Effector memory CD8-positive, alpha-beta T cell (primary cell): ENCODE measurements around the gene ANXA6.
A peak's percentile ranks its signal among the peaks of the same experiment; 100 is the strongest.

Source experiments
- ATAC-seq: fragments of 150-1000 bp; cut with Tn5 transposase; replicated peaks from 2 replicates; pipeline ENCODE4 v1.10.0; 2021; ENCODE audit warnings: mild to moderate bottlenecking, moderate library complexity
- DNase-seq, 3 experiments: peaks; one replicate each; pipeline ENCODE4 v3.0.0; 2021
- H3K27ac Mint-ChIP-seq, 2 donors: one replicate each; pipeline ENCODE4 v1.8.0; 2022; ENCODE audit warnings: mild to moderate bottlenecking in 2 of 2, mixed read lengths in 2 of 2, moderate library complexity in 2 of 2
- H3K27me3 Mint-ChIP-seq, 2 donors: one replicate each; pipeline ENCODE4 v1.8.0; 2022; ENCODE audit warnings: mixed read lengths in 2 of 2
- H3K36me3 Mint-ChIP-seq: one replicate; pipeline ENCODE4 v1.8.0; 2022; ENCODE audit warnings: mild to moderate bottlenecking, moderate library complexity, mixed read lengths; ENCODE audit not compliant: insufficient read depth
- H3K4me1 Mint-ChIP-seq, 2 donors: one replicate each; pipeline ENCODE4 v1.8.0; 2022; ENCODE audit warnings: low read depth in 2 of 2, mixed read lengths in 2 of 2
- H3K4me3 Mint-ChIP-seq, 2 donors: one replicate each; pipeline ENCODE4 v1.8.0; 2022; ENCODE audit warnings: mild to moderate bottlenecking in 2 of 2, mixed read lengths in 2 of 2, moderate library complexity in 2 of 2
- H3K9me3 Mint-ChIP-seq, 2 donors: one replicate each; pipeline ENCODE4 v1.8.0; 2022; ENCODE audit warnings: mixed read lengths in 2 of 2

ANXA6 gene

GRCh38 chr5:151126199-151126645, 31.4 kb downstream of the ANXA6 start:
- H3K27me3 Mint-ChIP-seq, result no peaks in the 10 kb centered on the region
- H3K4me1 Mint-ChIP-seq, result peaks cover 22 to 24% of the 10 kb centered on the region in 2 donors
- DNase-seq, result peak; percentile 57 to 62 (median 59)
- H3K36me3 Mint-ChIP-seq, result peaks cover 91% of the 10 kb centered on the region
- no peak overlapping the region for H3K4me3 Mint-ChIP-seq
- ATAC-seq, result peak; percentile 67
- H3K27ac Mint-ChIP-seq, result peak overlapping the region; percentile 18 to 65
- H3K9me3 Mint-ChIP-seq, result no peaks in the 10 kb centered on the region

GRCh38 chr5:151125421-151125820, 32.2 kb downstream of the ANXA6 start:
- peak; percentile 37 for ATAC-seq

GRCh38 chr5:151123897-151124751, 33.5 kb downstream of the ANXA6 start:
- ATAC-seq (peak; percentile 52), DNase-seq (no peak)
- peaks cover 93% of the 10 kb centered on the region for H3K36me3 Mint-ChIP-seq
- no peaks in the 10 kb centered on the region for H3K27me3 Mint-ChIP-seq
- peak overlapping the region; percentile 82 to 87 for H3K27ac Mint-ChIP-seq
- no peaks in the 10 kb centered on the region for H3K9me3 Mint-ChIP-seq
- peak overlapping the region in 1 of 2 donors; percentile 39 for H3K4me3 Mint-ChIP-seq
- H3K4me1 Mint-ChIP-seq, result peaks cover 22 to 26% of the 10 kb centered on the region in 2 donors

More at GRCh38 chr5:151125421-151125820, 32.2 kb downstream of the ANXA6 start:
- no peak for DNase-seq
- peaks cover 22 to 24% of the 10 kb centered on the region in 2 donors for H3K4me1 Mint-ChIP-seq
- H3K9me3 Mint-ChIP-seq, result no peaks in the 10 kb centered on the region
- no peaks in the 10 kb centered on the region for H3K27me3 Mint-ChIP-seq
- no peak overlapping the region for H3K4me3 Mint-ChIP-seq
- H3K36me3 Mint-ChIP-seq, result peaks cover 91% of the 10 kb centered on the region
- H3K27ac Mint-ChIP-seq, result peak overlapping the region; percentile 65 to 87

- ATAC-seq (no peak), DNase-seq (no peak)
- Mint-ChIP-seq H3K36me3 (peaks cover 93% of the 10 kb centered on the region), H3K4me1 (peaks cover 20 to 24% of the 10 kb centered on the region in 2 donors), H3K4me3 (no peak overlapping the region), H3K9me3 (no peaks in the 10 kb centered on the region), H3K27ac (peak overlapping the region in 1 of 2 donors; percentile 87), H3K27me3 (no peaks in the 10 kb centered on the region)
Observed at GRCh38 chr5:151122828-151123227, 34.8 kb downstream of the ANXA6 start.

- DNase-seq, result no peak
- H3K36me3 Mint-ChIP-seq, result peaks cover 93% of the 10 kb centered on the region
- H3K27me3 Mint-ChIP-seq, result no peaks in the 10 kb centered on the region
- no peak overlapping the region for H3K4me3 Mint-ChIP-seq
- ATAC-seq, result no peak
- H3K4me1 Mint-ChIP-seq, result peaks cover 21 to 23% of the 10 kb centered on the region in 2 donors
- H3K9me3 Mint-ChIP-seq, result no peaks in the 10 kb centered on the region
- peak overlapping the region; percentile 87 to 91 for H3K27ac Mint-ChIP-seq
Observed at GRCh38 chr5:151121665-151122064, 35.9 kb downstream of the ANXA6 start.

GRCh38 chr5:151121095-151121494, 36.5 kb downstream of the ANXA6 start:
- ATAC-seq, result no peak
- no peak for DNase-seq
- no peaks in the 10 kb centered on the region for H3K9me3 Mint-ChIP-seq
- H3K27ac Mint-ChIP-seq, result peak overlapping the region; percentile 66 to 82
- peaks cover 94% of the 10 kb centered on the region for H3K36me3 Mint-ChIP-seq
- no peak overlapping the region for H3K4me3 Mint-ChIP-seq
- H3K4me1 Mint-ChIP-seq, result peaks cover 17 to 20% of the 10 kb centered on the region in 2 donors
- no peaks in the 10 kb centered on the region for H3K27me3 Mint-ChIP-seq

- Mint-ChIP-seq H3K27me3 (no peaks in the 10 kb centered on the region), H3K27ac (peak overlapping the region; percentile 66 to 82), H3K4me1 (peaks cover 12 to 20% of the 10 kb centered on the region in 2 donors), H3K9me3 (no peaks in the 10 kb centered on the region), H3K36me3 (peaks cover 90% of the 10 kb centered on the region), H3K4me3 (no peak overlapping the region)
- DNase-seq (no peak), ATAC-seq (no peak)
Observed at GRCh38 chr5:151118913-151119575, 38.5 kb downstream of the ANXA6 start.

GRCh38 chr5:151115272-151115905, 42.2 kb downstream of the ANXA6 start:
- Mint-ChIP-seq H3K4me3 (no peak overlapping the region), H3K36me3 (peaks cover 83% of the 10 kb centered on the region), H3K27me3 (no peaks in the 10 kb centered on the region), H3K9me3 (no peaks in the 10 kb centered on the region), H3K4me1 (peaks cover 18 to 19% of the 10 kb centered on the region in 2 donors), H3K27ac (no peak overlapping the region)
- DNase-seq, result peak; percentile 68 to 79 (median 69)
- peak; percentile 86 for ATAC-seq

- no peaks in the 10 kb centered on the region for H3K27me3 Mint-ChIP-seq
- no peaks in the 10 kb centered on the region for H3K9me3 Mint-ChIP-seq
- no peak for ATAC-seq
- peaks cover 83% of the 10 kb centered on the region for H3K36me3 Mint-ChIP-seq
- peaks cover 17 to 21% of the 10 kb centered on the region in 2 donors for H3K4me1 Mint-ChIP-seq
- no peak for DNase-seq
- peak overlapping the region in 1 of 2 donors; percentile 88 for H3K27ac Mint-ChIP-seq
- no peak overlapping the region for H3K4me3 Mint-ChIP-seq
Observed at GRCh38 chr5:151113651-151114050, 43.9 kb downstream of the ANXA6 start.

- H3K4me1 Mint-ChIP-seq, result peaks cover 11 to 17% of the 10 kb centered on the region in 2 donors
- H3K4me3 Mint-ChIP-seq, result no peak overlapping the region
- peak overlapping the region; percentile 89 to 92 for H3K27ac Mint-ChIP-seq
- H3K27me3 Mint-ChIP-seq, result no peaks in the 10 kb centered on the region
- H3K36me3 Mint-ChIP-seq, result peaks cover 85% of the 10 kb centered on the region
- ATAC-seq (no peak), DNase-seq (no peak)
- no peaks in the 10 kb centered on the region for H3K9me3 Mint-ChIP-seq
Observed at GRCh38 chr5:151110992-151111391, 46.6 kb downstream of the ANXA6 start.

- ATAC-seq (no peak), DNase-seq (no peak)
- Mint-ChIP-seq H3K36me3 (peaks cover 87% of the 10 kb centered on the region), H3K4me1 (peaks cover 8 to 17% of the 10 kb centered on the region in 2 donors), H3K27ac (peak overlapping the region; percentile 89 to 92), H3K9me3 (no peaks in the 10 kb centered on the region), H3K4me3 (no peak overlapping the region), H3K27me3 (no peaks in the 10 kb centered on the region)
Observed at GRCh38 chr5:151110122-151110681, 47.4 kb downstream of the ANXA6 start.

- Mint-ChIP-seq H3K27me3 (no peaks in the 10 kb centered on the region), H3K4me1 (peaks cover 6 to 12% of the 10 kb centered on the region in 2 donors), H3K4me3 (no peak overlapping the region), H3K36me3 (peaks cover 90% of the 10 kb centered on the region), H3K27ac (peak overlapping the region in 1 of 2 donors; percentile 46), H3K9me3 (no peaks in the 10 kb centered on the region)
- ATAC-seq (no peak), DNase-seq (no peak)
Observed at GRCh38 chr5:151108566-151108965, 49.0 kb downstream of the ANXA6 start.
